Fibroblast of skin of left quadriceps (primary cell): ENCODE results near the gene MINDY3.

Source experiments
- DNase-seq, 2 experiments: peaks; one replicate each; pipeline ENCODE4 v3.0.0-alpha.2; 2013; ENCODE audit warnings: low read depth in 2 of 2

The MINDY3 gene

GRCh38 chr10:15805395-15806058 is 54.8 kb downstream of the MINDY3 start:
- no peak for DNase-seq

GRCh38 chr10:15804109-15804508 is 56.2 kb downstream of the MINDY3 start:
- DNase-seq, result no peak

DNA sequence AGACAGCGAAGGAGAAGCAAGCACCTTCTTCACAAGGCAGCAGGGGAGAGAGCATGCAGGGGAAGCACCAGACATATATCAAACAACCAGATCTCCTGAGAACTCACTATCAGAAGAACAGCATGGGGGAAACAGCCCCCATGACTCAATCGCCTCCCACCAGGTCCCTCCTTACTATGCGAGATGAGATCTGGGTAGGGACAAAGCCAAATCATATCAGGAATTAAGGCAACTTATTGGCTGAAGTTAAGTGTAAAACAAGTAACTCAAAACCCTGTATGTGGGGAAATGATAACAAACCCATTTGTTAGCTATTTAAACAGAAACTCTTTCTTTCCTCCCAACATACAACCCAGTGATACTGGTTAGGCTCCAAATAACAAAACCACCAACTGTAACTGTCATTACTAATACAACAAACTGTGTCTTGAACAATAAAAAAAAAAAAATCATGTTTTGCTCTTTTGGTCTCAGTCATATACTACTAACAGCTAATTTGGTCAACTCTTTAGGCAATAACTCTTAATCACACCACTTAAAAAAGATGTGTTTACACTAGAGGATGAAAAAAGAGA is 57.8 kb downstream of the MINDY3 start:
- no peak for DNase-seq

GRCh38 chr10:15801641-15802040 is 58.7 kb downstream of the MINDY3 start:
- DNase-seq, result no peak

- no peak for DNase-seq
Observed at GRCh38 chr10:15801147-15801546, 59.2 kb downstream of the MINDY3 start.

GRCh38 chr10:15797346-15797745 is 63.0 kb downstream of the MINDY3 start:
- no peak for DNase-seq

DNA sequence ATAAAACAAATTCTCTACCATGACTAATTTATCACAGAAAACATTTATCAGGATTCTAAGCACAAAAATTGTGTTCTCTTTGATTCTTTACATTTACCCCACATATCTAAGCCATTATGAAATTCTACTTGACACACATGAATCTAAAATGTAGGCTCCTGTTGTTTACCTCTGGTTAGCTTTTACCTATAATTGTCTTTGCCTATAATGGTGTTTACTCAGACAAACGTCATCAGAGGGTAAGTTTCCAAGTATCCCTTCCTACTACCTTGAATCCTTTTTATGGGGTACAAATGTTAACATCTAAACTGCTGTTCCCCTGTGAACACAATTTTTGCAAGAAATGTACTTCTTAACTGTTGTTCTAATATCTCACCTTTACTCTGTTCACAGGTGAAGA is 63.5 kb downstream of the MINDY3 start:
- DNase-seq, result no peak

DNA sequence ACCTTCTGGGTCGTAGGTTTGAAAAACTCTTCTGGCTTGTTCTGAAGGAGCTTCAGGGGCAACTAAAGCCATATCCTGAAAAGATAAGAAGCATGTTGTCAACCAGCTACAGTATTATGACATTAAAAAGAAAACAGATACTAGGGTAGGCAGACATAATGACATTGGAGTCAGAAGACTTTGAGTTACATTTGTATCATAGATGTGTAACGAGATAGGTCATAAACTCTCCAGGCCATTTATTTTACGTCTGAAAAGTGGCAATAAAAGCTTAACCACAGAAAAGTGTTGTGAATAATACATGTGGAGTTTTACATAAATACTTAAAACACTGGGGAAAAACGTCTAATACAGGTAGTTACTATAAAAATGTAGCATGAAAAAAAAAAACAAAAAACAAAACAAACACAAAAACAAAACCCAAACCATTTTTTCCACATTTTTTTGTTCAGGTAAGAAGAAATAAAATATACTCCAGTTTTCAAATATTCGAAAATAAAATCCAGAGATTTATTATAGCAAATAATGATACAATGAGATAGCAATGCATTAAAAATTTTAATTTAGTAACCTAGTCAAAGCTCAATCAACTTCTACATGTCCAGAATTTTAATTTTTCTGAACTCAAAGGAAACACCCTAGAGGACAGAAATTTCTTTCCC is 64.1 kb downstream of the MINDY3 start:
- DNase-seq, result no peak

GRCh38 chr10:15795036-15795792 is 65.1 kb downstream of the MINDY3 start:
- DNase-seq, result no peak

- no peak for DNase-seq
Observed at GRCh38 chr10:15794569-15794968, 65.7 kb downstream of the MINDY3 start.

GRCh38 chr10:15793664-15794063 is 66.6 kb downstream of the MINDY3 start:
- no peak for DNase-seq

DNA sequence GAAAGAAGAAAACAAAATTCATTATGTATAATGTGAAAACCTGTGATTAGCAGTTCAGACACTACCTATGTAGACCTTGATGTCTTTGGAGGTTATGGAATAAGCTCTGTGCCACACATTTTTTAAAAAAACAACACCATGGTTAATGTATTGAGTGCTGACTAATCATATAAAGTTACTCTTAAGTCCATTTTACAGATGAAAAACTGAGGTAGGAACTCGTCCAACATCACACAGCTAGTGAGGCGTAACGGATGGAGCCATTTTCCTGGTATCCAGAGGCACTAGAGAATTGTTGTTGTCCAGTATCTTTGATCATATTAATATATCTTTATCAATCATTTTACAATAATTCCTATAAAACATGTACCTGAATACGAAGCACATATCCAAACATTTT is 67.5 kb downstream of the MINDY3 start:
- no peak for DNase-seq

DNA sequence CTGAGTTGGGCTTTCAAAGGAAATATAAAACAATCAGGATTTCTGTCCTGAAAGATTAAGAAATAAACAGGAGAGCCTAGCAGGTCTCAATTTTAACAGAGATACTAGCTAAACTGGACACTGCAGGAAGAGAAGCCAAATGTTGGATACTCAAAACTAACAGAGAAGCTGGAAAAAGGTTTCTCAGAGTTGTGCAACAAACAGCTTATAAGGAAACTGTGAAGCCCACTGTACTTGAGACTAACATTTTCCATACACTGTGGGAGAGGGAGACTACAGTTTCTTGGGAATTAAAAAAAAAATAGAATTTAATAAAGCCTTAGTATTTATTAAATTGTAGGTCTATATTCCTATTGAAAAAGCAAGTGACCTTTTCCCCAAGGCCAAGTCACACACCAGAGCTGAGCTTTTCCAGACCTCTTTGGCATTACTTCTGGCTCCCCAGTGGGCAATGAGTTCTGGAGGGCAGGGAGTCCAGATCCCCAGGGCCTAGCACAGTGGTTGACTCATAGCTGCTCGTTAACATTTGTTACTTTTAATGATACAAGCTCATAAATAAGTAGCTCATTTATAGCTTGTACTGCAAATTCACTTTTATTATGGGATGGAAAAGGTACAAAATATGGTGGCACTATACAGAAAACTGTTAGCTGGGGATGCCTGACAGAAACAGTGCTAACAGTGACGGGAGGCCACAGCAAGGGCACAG is 68.3 kb downstream of the MINDY3 start:
- no peak for DNase-seq

DNA sequence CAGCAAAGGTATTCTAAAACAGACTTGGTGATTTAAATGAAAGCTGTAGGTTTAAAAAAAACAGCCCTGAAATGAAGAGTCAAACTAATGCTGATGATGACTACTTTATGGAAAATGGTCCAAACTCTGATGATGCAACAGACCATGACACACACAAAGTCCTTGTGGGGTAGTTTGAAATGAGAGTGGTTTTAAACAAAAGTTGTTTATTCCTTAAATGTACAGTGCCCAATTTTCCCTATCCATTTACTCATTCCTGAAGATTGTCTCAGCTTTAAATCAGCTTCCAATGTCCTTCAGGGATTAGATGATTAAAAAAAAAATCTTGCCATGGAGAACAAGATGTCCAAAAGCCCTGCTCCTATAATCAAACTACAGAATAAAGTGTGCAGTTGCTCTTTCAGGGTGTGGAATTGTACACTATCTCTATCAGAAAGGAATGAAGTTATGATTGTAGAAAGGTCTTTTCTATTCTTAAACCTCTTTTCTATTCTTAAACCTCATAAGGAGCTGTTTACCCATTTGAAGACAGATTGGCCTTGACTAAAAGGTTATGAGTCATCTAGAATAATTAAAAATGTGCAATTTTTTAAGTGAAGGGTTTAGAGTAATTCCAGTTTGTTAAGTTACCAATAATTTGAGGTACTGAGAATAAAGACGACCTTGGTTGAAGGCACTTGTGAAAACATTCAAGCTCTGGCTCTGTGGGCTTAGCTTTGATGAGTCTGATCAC is 70.3 kb downstream of the MINDY3 start:
- DNase-seq, result peak; percentile 78 to 79

DNA sequence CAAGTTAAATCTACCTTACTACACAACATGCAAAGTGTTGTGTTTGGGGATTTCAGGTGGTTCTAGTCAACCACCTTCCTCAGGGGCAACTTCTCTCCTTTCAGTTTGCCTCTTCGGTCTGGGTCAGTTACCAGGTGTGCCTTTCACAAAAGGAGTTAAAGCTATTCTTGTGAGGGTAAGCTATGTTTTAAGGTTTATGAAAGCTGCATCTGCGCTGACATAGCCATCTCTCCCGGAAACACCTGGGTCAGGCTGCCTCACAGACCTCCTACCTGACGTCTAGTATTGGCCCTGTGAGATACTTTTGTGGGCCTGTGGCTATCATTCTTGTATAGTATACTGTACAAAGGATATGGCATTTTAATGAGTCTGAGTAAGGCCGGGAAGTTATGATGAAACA is 72.9 kb downstream of the MINDY3 start:
- DNase-seq, result no peak

DNA sequence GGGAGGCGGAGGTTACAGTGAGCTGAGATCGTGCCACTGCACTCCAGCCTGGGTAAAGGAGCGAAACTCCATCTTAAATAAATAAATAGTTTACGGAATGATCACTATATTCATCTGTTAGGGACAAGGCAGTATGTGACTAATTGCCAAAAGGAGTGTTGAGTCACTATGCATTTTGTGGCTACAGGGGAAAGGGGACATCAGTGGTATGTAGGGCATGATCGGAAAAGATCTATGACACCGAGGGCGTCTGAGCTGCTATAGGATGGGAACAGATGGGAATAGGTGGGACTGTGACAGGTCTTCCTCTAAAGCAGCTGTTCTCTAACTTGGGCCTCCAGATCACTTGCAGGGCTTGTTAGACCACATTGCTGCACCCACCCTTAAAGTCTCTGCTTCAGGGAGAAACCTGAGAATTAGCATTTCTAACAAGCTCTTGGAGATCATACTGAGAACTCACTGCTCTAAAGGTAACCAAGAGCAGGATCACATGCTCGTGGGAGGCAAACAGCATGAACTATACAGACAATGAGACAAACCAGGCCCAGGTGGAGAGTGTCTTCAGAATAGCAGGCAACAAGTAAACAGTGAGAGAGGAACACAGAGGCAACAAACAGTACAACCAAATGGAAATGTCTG is 75.5 kb downstream of the MINDY3 start:
- DNase-seq, result no peak

GRCh38 chr10:15783941-15784636 is 76.2 kb downstream of the MINDY3 start:
- no peak for DNase-seq

DNA sequence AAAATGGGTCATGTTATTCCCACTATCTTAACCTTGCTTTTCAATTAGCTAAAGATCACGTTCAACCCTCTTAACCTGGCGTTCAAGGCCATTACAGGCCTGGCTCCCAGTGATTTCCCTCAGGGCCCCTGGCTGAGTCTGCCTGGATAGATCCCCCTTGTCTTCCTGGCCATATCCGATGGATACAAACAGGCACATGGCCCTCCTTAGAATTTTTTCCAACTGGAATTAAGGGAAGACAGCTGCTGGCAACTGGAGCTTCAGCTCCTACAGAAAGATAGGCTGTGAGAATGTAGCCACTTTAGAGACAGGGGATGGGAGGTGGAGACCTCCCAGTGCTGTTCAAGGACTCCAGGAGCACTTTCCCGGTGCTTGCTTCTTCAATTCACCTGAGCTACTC is 77.5 kb downstream of the MINDY3 start:
- DNase-seq, result no peak

DNA sequence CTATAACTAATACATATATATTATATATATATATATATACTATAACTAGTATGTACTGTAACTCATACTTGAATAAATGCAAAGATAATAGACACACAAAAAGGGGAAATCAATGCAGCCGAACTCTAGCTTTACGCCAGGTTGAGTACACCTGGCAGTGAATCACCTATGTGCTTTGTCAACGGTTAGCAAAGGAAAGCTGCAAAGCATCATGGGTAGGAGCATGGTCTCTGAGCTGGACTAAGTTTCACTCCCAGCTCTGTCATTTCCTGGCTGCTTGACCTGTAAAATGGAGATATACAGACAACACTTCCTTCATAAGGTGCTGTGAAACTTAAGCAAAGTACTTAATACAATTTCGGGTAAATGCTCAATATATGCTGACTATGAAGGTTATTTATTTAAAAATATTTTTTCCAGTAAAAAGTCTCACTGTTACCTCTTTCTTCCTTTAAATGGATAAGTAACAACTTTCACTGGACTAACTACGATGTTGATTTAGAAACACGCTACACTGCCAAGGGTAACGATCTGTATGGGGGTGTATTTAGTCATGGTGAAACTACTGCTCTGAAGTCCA is 78.8 kb downstream of the MINDY3 start:
- no peak for DNase-seq
